Caco-2 (cell line): Measurements from ENCODE around the gene QSOX2. TPM values are rescaled to one million over a fixed set of nuclear protein-coding genes. Genes with fewer than 3 reads are reported as not detected.

Experiments used
- BruUV-seq: library from RNA; stranded (reverse); fragments of 400-500 nt; replicated peaks from 2 replicates; lab custom pipeline; 2021; lab: Mats Ljungman, UMichigan
- CTCF ChIA-PET: fragments of 300-600 bp; sonication (Branson Sonifier 250); formaldehyde crosslinking; loops from one replicate; lab custom pipeline; 2022; ENCODE audit warnings: antibody characterized with exemption; lab: Charles Lee
- POLR2A ChIA-PET: fragments of 300-600 bp; sonication (Branson Sonifier 250); formaldehyde crosslinking; loops from one replicate; lab custom pipeline; 2022; ENCODE audit warnings: antibody characterized with exemption; lab: Charles Lee
- DNase-seq, 2 experiments: peaks; one replicate each; pipeline versions ENCODE4 v3.0.0 to v3.0.0-alpha.2; 2020 to 2022
- H3K27me3 ChIP-seq: replicated peaks from 2 replicates; pipeline ENCODE4 v1.6.0; 2011; ENCODE audit warnings: low read length; ENCODE audit not compliant: control insufficient read depth, insufficient read depth
- H3K36me3 ChIP-seq: 2 replicates; pipeline ENCODE4 v1.5.1; 2011; ENCODE audit warnings: low read length; ENCODE audit not compliant: control insufficient read depth, insufficient read depth
- H3K4me1 ChIP-seq: fragments of 250-450 bp; sonication (Bioruptor Pico); 2 replicates; pipeline ENCODE4 v1.5.1; 2020; ENCODE audit warnings: mild to moderate bottlenecking
- H3K4me3 ChIP-seq: 2 replicates; pipeline ENCODE4 v1.5.1; 2011; ENCODE audit warnings: low read depth, mild to moderate bottlenecking, control low read depth, low read length
- H3K9me3 ChIP-seq: fragments of 250-450 bp; sonication (Bioruptor Pico); 2 replicates; pipeline ENCODE4 v1.5.1; 2020; ENCODE audit warnings: mild to moderate bottlenecking, moderate library complexity
- H3K27ac Mint-ChIP-seq: one replicate; pipeline ENCODE4 v1.8.0; 2022; ENCODE audit warnings: mixed read lengths; ENCODE audit not compliant: unreplicated experiment
- H3K27me3 Mint-ChIP-seq: one replicate; pipeline ENCODE4 v1.8.0; 2022; ENCODE audit warnings: mixed read lengths; ENCODE audit not compliant: insufficient read depth, unreplicated experiment
- H3K36me3 Mint-ChIP-seq: one replicate; pipeline ENCODE4 v1.8.0; 2022; ENCODE audit warnings: mild to moderate bottlenecking, mixed read lengths; ENCODE audit not compliant: insufficient read depth, unreplicated experiment
- H3K4me1 Mint-ChIP-seq: one replicate; pipeline ENCODE4 v1.8.0; 2022; ENCODE audit warnings: low read depth, mixed read lengths; ENCODE audit not compliant: unreplicated experiment
- H3K4me3 Mint-ChIP-seq: one replicate; pipeline ENCODE4 v1.8.0; 2022; ENCODE audit warnings: mild to moderate bottlenecking, moderate library complexity, mixed read lengths; ENCODE audit not compliant: unreplicated experiment
- H3K9me3 Mint-ChIP-seq: one replicate; pipeline ENCODE4 v1.8.0; 2022; ENCODE audit warnings: mixed read lengths; ENCODE audit not compliant: unreplicated experiment
- intact Hi-C: fragments of 100-400 bp; cut with micrococcal nuclease; formaldehyde crosslinking; loops from one replicate; pipeline ENCODE4 v1.10.0; 2022; ENCODE audit not compliant: unreplicated experiment
- total RNA-seq: library from RNA; stranded (reverse); gene quantifications from 2 replicates; pipeline ENCODE4 v1.2.3, GENCODE V29; 2022
- TF ChIP-seq, protein P1 (sequence below), 2 experiments: fragments of 200-600 bp in 1 of 2; IDR thresholded peaks; 1 replicate in 1 of 2; 2 replicates in 1 of 2; pipeline versions ENCODE4 v1.5.1 to v1.8.0; 2011 to 2022; ENCODE audit warnings: antibody characterized with exemption in 1 of 2, control low read depth in 1 of 2, inconsistent platforms in 1 of 2, low read depth in 1 of 2, low read length in 1 of 2, mild to moderate bottlenecking in 1 of 2, moderate library complexity in 1 of 2; ENCODE audit not compliant: insufficient read depth in 1 of 2, severe bottlenecking in 1 of 2, unreplicated experiment in 1 of 2

QSOX2 gene
- total RNA-seq, 1 experiment from 2014 or later = 29.6 TPM

DNA sequence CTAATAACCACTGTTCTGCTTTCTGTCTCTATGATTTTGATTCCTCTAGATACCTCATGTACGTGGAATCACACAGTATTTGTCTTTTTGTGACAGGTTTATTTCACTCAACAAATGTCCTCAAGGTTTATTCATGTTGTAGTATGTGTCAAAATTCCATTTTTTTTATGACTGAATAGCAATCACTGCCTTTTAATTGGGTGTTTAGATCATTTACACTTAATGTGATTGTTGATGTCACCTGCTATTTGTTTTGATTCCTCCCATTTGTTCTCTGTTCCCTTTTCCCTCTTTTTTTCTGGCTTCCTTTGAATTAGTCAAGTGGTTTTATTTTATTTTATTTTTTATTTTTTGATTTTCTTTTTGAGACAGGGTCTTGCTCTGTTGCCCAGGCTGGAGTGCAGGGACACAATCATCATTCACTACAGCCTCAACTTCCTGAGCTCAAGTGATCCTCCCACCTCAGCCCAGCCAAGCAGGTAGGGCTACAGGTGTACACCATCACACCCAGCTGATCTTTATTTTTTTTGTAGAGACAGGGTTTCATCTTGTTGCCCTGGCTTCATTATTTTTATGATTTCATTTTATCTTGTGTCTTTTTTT is 82.3 kb downstream of the QSOX2 start:
- ChIA-PET CTCF (no interaction called here), POLR2A (no interaction called here)
- peaks cover 10% of the 10 kb centered on the region for H3K9me3 Mint-ChIP-seq
- Histone ChIP-seq H3K36me3 (no peaks in the 10 kb centered on the region), H3K9me3 (peaks cover 4% of the 10 kb centered on the region; the same call in 1 of the 2 replicates), H3K4me1 (no peaks in the 10 kb centered on the region), H3K4me3 (no peak overlapping the region), H3K27me3 (no peaks in the 10 kb centered on the region)
- H3K4me1 Mint-ChIP-seq = no peaks in the 10 kb centered on the region
- H3K36me3 Mint-ChIP-seq = no peaks in the 10 kb centered on the region
- H3K27me3 Mint-ChIP-seq = no peaks in the 10 kb centered on the region
- no peak for DNase-seq
- no peak overlapping the region for H3K4me3 Mint-ChIP-seq
- no peak overlapping the region for H3K27ac Mint-ChIP-seq
- TF ChIP-seq, protein P1, sequence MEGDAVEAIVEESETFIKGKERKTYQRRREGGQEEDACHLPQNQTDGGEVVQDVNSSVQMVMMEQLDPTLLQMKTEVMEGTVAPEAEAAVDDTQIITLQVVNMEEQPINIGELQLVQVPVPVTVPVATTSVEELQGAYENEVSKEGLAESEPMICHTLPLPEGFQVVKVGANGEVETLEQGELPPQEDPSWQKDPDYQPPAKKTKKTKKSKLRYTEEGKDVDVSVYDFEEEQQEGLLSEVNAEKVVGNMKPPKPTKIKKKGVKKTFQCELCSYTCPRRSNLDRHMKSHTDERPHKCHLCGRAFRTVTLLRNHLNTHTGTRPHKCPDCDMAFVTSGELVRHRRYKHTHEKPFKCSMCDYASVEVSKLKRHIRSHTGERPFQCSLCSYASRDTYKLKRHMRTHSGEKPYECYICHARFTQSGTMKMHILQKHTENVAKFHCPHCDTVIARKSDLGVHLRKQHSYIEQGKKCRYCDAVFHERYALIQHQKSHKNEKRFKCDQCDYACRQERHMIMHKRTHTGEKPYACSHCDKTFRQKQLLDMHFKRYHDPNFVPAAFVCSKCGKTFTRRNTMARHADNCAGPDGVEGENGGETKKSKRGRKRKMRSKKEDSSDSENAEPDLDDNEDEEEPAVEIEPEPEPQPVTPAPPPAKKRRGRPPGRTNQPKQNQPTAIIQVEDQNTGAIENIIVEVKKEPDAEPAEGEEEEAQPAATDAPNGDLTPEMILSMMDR (IDR thresholded peaks at IDR 0.05; ENCODE audit: insufficient read depth in 1 of 2, low read depth in 1 of 2, low read length in 1 of 2, severe bottlenecking in 1 of 2, unreplicated experiment in 1 of 2) = no peak
- BruUV-seq = no TSS peak
- intact Hi-C loops = no loop called here

DNA sequence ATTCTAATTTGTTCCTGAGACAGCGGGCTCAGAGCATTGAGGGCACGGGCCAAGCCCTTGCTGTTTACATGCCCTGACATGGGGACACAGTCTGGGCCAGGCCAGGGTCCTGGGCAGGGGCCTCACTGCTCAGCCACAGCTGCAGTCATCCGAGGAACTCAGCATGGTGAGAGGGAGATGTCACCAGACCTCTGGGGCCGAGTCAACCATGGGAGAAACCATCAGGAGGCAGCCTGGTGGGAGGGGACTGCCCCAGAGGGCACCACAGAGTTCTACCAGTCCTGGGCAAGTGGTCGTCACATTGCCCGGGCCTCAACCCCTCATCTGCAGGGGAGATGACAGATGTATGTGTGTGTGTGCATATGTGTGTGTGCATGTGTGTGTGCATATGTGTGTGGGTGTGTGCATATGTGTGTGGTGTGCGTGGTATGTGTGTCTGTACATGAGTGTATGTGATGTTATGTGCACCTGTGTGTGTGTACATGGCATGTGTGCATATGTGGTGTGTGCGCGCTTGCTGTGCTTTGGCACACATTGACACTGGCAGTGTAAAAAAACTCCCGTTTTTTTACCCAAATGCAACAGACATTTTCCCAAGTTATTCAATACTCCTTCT is 84.5 kb downstream of the QSOX2 start:
- H3K27me3 Mint-ChIP-seq = no peaks in the 10 kb centered on the region
- TF ChIP-seq, protein P1 (IDR thresholded peaks at IDR 0.05; ENCODE audit: insufficient read depth in 1 of 2, low read depth in 1 of 2, low read length in 1 of 2, severe bottlenecking in 1 of 2, unreplicated experiment in 1 of 2) = no peak
- Histone ChIP-seq H3K36me3 (no peaks in the 10 kb centered on the region), H3K9me3 (peaks cover 4% of the 10 kb centered on the region; the same call in 1 of the 2 replicates), H3K27me3 (no peaks in the 10 kb centered on the region), H3K4me3 (no peak overlapping the region), H3K4me1 (no peaks in the 10 kb centered on the region)
- ChIA-PET POLR2A (no interaction called here), CTCF (no interaction called here)
- no peak for DNase-seq
- H3K36me3 Mint-ChIP-seq = no peaks in the 10 kb centered on the region
- no peaks in the 10 kb centered on the region for H3K4me1 Mint-ChIP-seq
- peaks cover 10% of the 10 kb centered on the region for H3K9me3 Mint-ChIP-seq
- intact Hi-C loops = no loop called here
- H3K27ac Mint-ChIP-seq = no peak overlapping the region
- H3K4me3 Mint-ChIP-seq = no peak overlapping the region
- no TSS peak for BruUV-seq

DNA sequence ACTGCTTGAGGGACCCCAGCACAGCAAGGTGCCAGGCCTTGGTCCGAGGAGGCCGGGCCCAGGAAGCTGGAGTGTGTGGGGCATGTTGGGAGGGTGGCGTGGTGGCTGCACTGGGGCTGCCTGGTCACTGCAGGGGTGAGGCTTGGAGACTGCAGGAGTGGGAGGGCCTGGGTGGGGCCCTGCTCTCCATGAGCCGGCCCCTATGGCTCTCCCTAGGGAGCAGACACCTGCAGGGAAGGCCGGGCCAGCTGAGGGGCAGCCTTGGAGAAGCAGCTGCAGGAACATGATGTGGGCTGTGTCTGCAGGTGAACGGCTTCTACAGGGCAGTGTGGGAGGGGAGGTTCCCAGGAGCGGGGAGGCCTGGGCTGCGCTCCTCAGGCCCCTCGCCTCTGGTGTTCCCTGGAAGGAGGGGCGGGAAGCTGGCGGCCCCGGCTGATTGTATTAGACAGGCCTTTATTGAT is 85.2 kb downstream of the QSOX2 start:
- Mint-ChIP-seq H3K27me3 (no peaks in the 10 kb centered on the region), H3K27ac (no peak overlapping the region), H3K36me3 (no peaks in the 10 kb centered on the region), H3K4me3 (no peak overlapping the region), H3K9me3 (peaks cover 10% of the 10 kb centered on the region), H3K4me1 (no peaks in the 10 kb centered on the region)
- BruUV-seq = no TSS peak
- TF ChIP-seq, protein P1 (IDR thresholded peaks at IDR 0.05; ENCODE audit: insufficient read depth in 1 of 2, low read depth in 1 of 2, low read length in 1 of 2, severe bottlenecking in 1 of 2, unreplicated experiment in 1 of 2) = no peak
- peaks cover 4% of the 10 kb centered on the region; the same call in 1 of the 2 replicates for H3K9me3 ChIP-seq
- POLR2A ChIA-PET = no interaction called here
- no peak overlapping the region for H3K4me3 ChIP-seq
- H3K27me3 ChIP-seq = no peaks in the 10 kb centered on the region
- H3K4me1 ChIP-seq = no peaks in the 10 kb centered on the region
- intact Hi-C loops = no loop called here
- CTCF ChIA-PET = no interaction called here
- H3K36me3 ChIP-seq = no peaks in the 10 kb centered on the region
- no peak for DNase-seq
